CD4-positive, CD25-positive, alpha-beta regulatory T cell (primary cell): ENCODE measurements around the gene FAM120B. TPM values are rescaled to one million over a fixed set of nuclear protein-coding genes. Genes with fewer than 3 reads are reported as not detected.
A peak's percentile ranks its signal among the peaks of the same experiment; 100 is the strongest.

Source experiments
- ATAC-seq, 2 donors: fragments of 150-1000 bp; cut with Tn5 transposase; one replicate each; pipeline ENCODE4 v1.10.0; 2021; ENCODE audit warnings: low read depth in 2 of 2, moderate number of reproducible peaks in 2 of 2, moderate library complexity in 1 of 2
- DNase-seq, 3 donors: peaks; one replicate each; pipeline versions ENCODE4 v3.0.0 to v3.0.0-alpha.2; 2012 to 2022; ENCODE audit warnings: mixed read lengths in 1 of 3
- H3K27ac ChIP-seq: one replicate; pipeline ENCODE4 v1.7.0; 2013; ENCODE audit warnings: mild to moderate bottlenecking, low read length; ENCODE audit not compliant: insufficient read depth, poor library complexity, severe bottlenecking
- H3K27me3 ChIP-seq: one replicate; pipeline ENCODE4 v1.7.0; 2013; ENCODE audit warnings: low read length; ENCODE audit not compliant: control insufficient read depth, insufficient read depth
- H3K36me3 ChIP-seq: one replicate; pipeline ENCODE4 v1.7.0; 2013; ENCODE audit warnings: mild to moderate bottlenecking, low read length, moderate library complexity; ENCODE audit not compliant: control insufficient read depth, insufficient read depth
- H3K4me1 ChIP-seq: 2 replicates; pipeline ENCODE4 v1.7.0; 2013; ENCODE audit warnings: mild to moderate bottlenecking, low read length; ENCODE audit not compliant: insufficient read depth, control insufficient read depth, poor library complexity, severe bottlenecking
- H3K4me3 ChIP-seq: one replicate; pipeline ENCODE4 v1.7.0; 2013; ENCODE audit warnings: low read depth, mild to moderate bottlenecking, low read length, moderate library complexity
- H3K9me3 ChIP-seq, 2 experiments: 1 replicate in 1 of 2; 2 replicates in 1 of 2; pipeline ENCODE4 v1.7.0; 2013; ENCODE audit warnings: low read length in 2 of 2, mild to moderate bottlenecking in 1 of 2, moderate library complexity in 1 of 2; ENCODE audit not compliant: control insufficient read depth in 2 of 2
- H3K27ac Mint-ChIP-seq, 3 donors: one replicate each; pipeline ENCODE4 v1.8.0; 2020 to 2022; ENCODE audit warnings: mild to moderate bottlenecking in 3 of 3, mixed read lengths in 3 of 3, moderate library complexity in 2 of 3
- H3K27me3 Mint-ChIP-seq: one replicate; pipeline ENCODE4 v1.8.0; 2022; ENCODE audit warnings: mild to moderate bottlenecking, mixed read lengths
- H3K36me3 Mint-ChIP-seq: one replicate; pipeline ENCODE4 v1.8.0; 2020; ENCODE audit warnings: mixed read lengths
- H3K4me1 Mint-ChIP-seq, 4 donors: one replicate each; pipeline ENCODE4 v1.8.0; 2020 to 2022; ENCODE audit warnings: mixed read lengths in 4 of 4, mild to moderate bottlenecking in 1 of 4
- H3K4me3 Mint-ChIP-seq, 4 donors: one replicate each; pipeline ENCODE4 v1.8.0; 2020 to 2022; ENCODE audit warnings: mild to moderate bottlenecking in 4 of 4, mixed read lengths in 4 of 4, moderate library complexity in 3 of 4
- H3K9me3 Mint-ChIP-seq, 7 donors: one replicate each; pipeline ENCODE4 v1.8.0; 2020 to 2022; ENCODE audit warnings: mixed read lengths in 7 of 7, mild to moderate bottlenecking in 3 of 7, moderate library complexity in 2 of 7
- polyA plus RNA-seq, 4 donors: library from polyadenylated mRNA; unstranded; fragments of 300-500 nt; fragmentation: Illumina TruSeq; gene quantifications; one replicate each; pipeline ENCODE4 v1.2.3, GENCODE V29; 2021
- total RNA-seq: library from RNA; stranded (reverse); gene quantifications from one replicate; pipeline ENCODE4 v1.2.3, GENCODE V29; 2022

Gene FAM120B
- total and polyA plus RNA-seq, 5 donors from 2014 or later: 28.0 to 35.0 (median 31.1) TPM

- Histone ChIP-seq H3K36me3 (no peaks in the 10 kb centered on the region), H3K27ac (no peak overlapping the region), H3K27me3 (no peaks in the 10 kb centered on the region), H3K4me3 (no peak overlapping the region), H3K9me3 (peaks cover 0 to under 1% of the 10 kb centered on the region in 2 experiments), H3K4me1 (no peaks in the 10 kb centered on the region)
- ATAC-seq (no peak), DNase-seq (no peak)
- H3K27ac Mint-ChIP-seq: no peak overlapping the region
- H3K4me1 Mint-ChIP-seq: peaks cover 0 to 4% (median 0%) of the 10 kb centered on the region in 4 donors
- H3K9me3 Mint-ChIP-seq: peaks cover 0 to 5% (median 2%) of the 10 kb centered on the region in 7 donors
- no peaks in the 10 kb centered on the region for H3K27me3 Mint-ChIP-seq
- H3K36me3 Mint-ChIP-seq: peaks cover 2% of the 10 kb centered on the region
- H3K4me3 Mint-ChIP-seq: no peak overlapping the region
Measured at GRCh38 chr6:170441316-170441715, 134.8 kb downstream of the FAM120B start.

GRCh38 chr6:170442596-170442995, 136.0 kb downstream of the FAM120B start:
- DNase-seq: no peak
- no peak for ATAC-seq

GRCh38 chr6:170443151-170443662, 136.6 kb downstream of the FAM120B start:
- Mint-ChIP-seq H3K27me3 (no peaks in the 10 kb centered on the region), H3K27ac (no peak overlapping the region), H3K4me3 (no peak overlapping the region), H3K9me3 (peaks cover 0 to 1% (median 0%) of the 10 kb centered on the region in 7 donors), H3K36me3 (no peaks in the 10 kb centered on the region), H3K4me1 (peaks cover 0 to under 1% (median 0%) of the 10 kb centered on the region in 4 donors)
- ATAC-seq (no peak), DNase-seq (no peak)
- Histone ChIP-seq H3K4me3 (no peak overlapping the region), H3K4me1 (no peaks in the 10 kb centered on the region), H3K27ac (no peak overlapping the region), H3K9me3 (no peaks in the 10 kb centered on the region), H3K36me3 (no peaks in the 10 kb centered on the region), H3K27me3 (no peaks in the 10 kb centered on the region)

More at GRCh38 chr6:170442596-170442995, 136.0 kb downstream of the FAM120B start:
- Histone ChIP-seq H3K36me3 (no peaks in the 10 kb centered on the region), H3K27me3 (no peaks in the 10 kb centered on the region), H3K9me3 (no peaks in the 10 kb centered on the region), H3K4me3 (no peak overlapping the region), H3K27ac (no peak overlapping the region), H3K4me1 (no peaks in the 10 kb centered on the region)
- H3K4me3 Mint-ChIP-seq: no peak overlapping the region
- no peak overlapping the region for H3K27ac Mint-ChIP-seq
- no peaks in the 10 kb centered on the region for H3K27me3 Mint-ChIP-seq
- peaks cover 0 to 4% (median 0%) of the 10 kb centered on the region in 4 donors for H3K4me1 Mint-ChIP-seq
- peaks cover 0 to 1% (median 0%) of the 10 kb centered on the region in 7 donors for H3K9me3 Mint-ChIP-seq
- no peaks in the 10 kb centered on the region for H3K36me3 Mint-ChIP-seq

GRCh38 chr6:170444056-170444591, 137.6 kb downstream of the FAM120B start:
- Mint-ChIP-seq H3K4me3 (no peak overlapping the region), H3K4me1 (no peaks in the 10 kb centered on the region), H3K36me3 (no peaks in the 10 kb centered on the region), H3K27me3 (no peaks in the 10 kb centered on the region), H3K9me3 (peaks cover 0 to 1% (median 0%) of the 10 kb centered on the region in 7 donors), H3K27ac (no peak overlapping the region)
- Histone ChIP-seq H3K4me1 (no peaks in the 10 kb centered on the region), H3K4me3 (no peak overlapping the region), H3K27me3 (no peaks in the 10 kb centered on the region), H3K36me3 (no peaks in the 10 kb centered on the region), H3K27ac (no peak overlapping the region), H3K9me3 (no peaks in the 10 kb centered on the region)
- ATAC-seq (no peak), DNase-seq (no peak)

GRCh38 chr6:170444811-170445211, 138.3 kb downstream of the FAM120B start:
- peaks cover 0 to 1% (median 0%) of the 10 kb centered on the region in 7 donors for H3K9me3 Mint-ChIP-seq
- ATAC-seq: no peak
- H3K4me3 Mint-ChIP-seq: no peak overlapping the region
- H3K36me3 ChIP-seq: no peaks in the 10 kb centered on the region
- no peaks in the 10 kb centered on the region for H3K9me3 ChIP-seq
- no peaks in the 10 kb centered on the region for H3K4me1 Mint-ChIP-seq
- no peak for DNase-seq
- no peak overlapping the region for H3K27ac ChIP-seq
- H3K27me3 Mint-ChIP-seq: no peaks in the 10 kb centered on the region
- no peak overlapping the region for H3K4me3 ChIP-seq
- H3K36me3 Mint-ChIP-seq: no peaks in the 10 kb centered on the region
- no peaks in the 10 kb centered on the region for H3K27me3 ChIP-seq
- H3K4me1 ChIP-seq: no peaks in the 10 kb centered on the region
- H3K27ac Mint-ChIP-seq: peak overlapping the region in 1 of 3 donors; percentile 43

- no peaks in the 10 kb centered on the region for H3K27me3 Mint-ChIP-seq
- H3K4me3 Mint-ChIP-seq: no peak overlapping the region
- DNase-seq (no peak), ATAC-seq (no peak)
- H3K9me3 ChIP-seq: no peaks in the 10 kb centered on the region
- H3K36me3 ChIP-seq: no peaks in the 10 kb centered on the region
- no peaks in the 10 kb centered on the region for H3K4me1 Mint-ChIP-seq
- H3K4me1 ChIP-seq: no peaks in the 10 kb centered on the region
- H3K36me3 Mint-ChIP-seq: no peaks in the 10 kb centered on the region
- H3K27ac ChIP-seq: no peak overlapping the region
- H3K9me3 Mint-ChIP-seq: peaks cover 0 to 1% (median 0%) of the 10 kb centered on the region in 7 donors
- no peak overlapping the region for H3K4me3 ChIP-seq
- H3K27me3 ChIP-seq: no peaks in the 10 kb centered on the region
- no peak overlapping the region for H3K27ac Mint-ChIP-seq
Measured at GRCh38 chr6:170445487-170445886, 138.9 kb downstream of the FAM120B start.

- Histone ChIP-seq H3K4me1 (no peaks in the 10 kb centered on the region), H3K27me3 (no peaks in the 10 kb centered on the region), H3K36me3 (no peaks in the 10 kb centered on the region), H3K4me3 (no peak overlapping the region), H3K27ac (no peak overlapping the region), H3K9me3 (no peaks in the 10 kb centered on the region)
- DNase-seq (no peak), ATAC-seq (no peak)
- Mint-ChIP-seq H3K27ac (no peak overlapping the region), H3K36me3 (no peaks in the 10 kb centered on the region), H3K4me3 (no peak overlapping the region), H3K9me3 (peaks cover 0 to 1% (median 0%) of the 10 kb centered on the region in 7 donors), H3K4me1 (no peaks in the 10 kb centered on the region), H3K27me3 (no peaks in the 10 kb centered on the region)
Measured at GRCh38 chr6:170445971-170446370, 139.4 kb downstream of the FAM120B start.
